Stimulated activated naive B cell treated with anti-CD40 and anti-IgM and Interleukin-4, amounts not matched to agents 10 μg/mL and 1 μg/mL and 100 μg/mL, for 72 hours (primary cell): ENCODE data around the gene SIL1.
"Not testable (repeated sequence)": the region's sequence is repeated elsewhere in the genome, so short reads cannot be mapped to it uniquely, and the experiment has no call there.

Experiments used
- ATAC-seq, 2 donors: fragments of 150-1000 bp; cut with Tn5 transposase; replicated peaks; 2 replicates each; pipeline ENCODE4 v1.10.0; 2021; ENCODE audit warnings: moderate library complexity in 1 of 2
- DNase-seq: peaks from one replicate; pipeline ENCODE4 v3.0.0; 2021
- H3K27ac Mint-ChIP-seq: one replicate; pipeline ENCODE4 v1.8.0; 2022; ENCODE audit warnings: mild to moderate bottlenecking, mixed read lengths
- H3K27me3 Mint-ChIP-seq, 2 donors: one replicate each; pipeline ENCODE4 v1.8.0; 2022; ENCODE audit warnings: mixed read lengths in 2 of 2
- H3K36me3 Mint-ChIP-seq, 2 donors: one replicate each; pipeline ENCODE4 v1.8.0; 2022; ENCODE audit warnings: mixed read lengths in 2 of 2, mild to moderate bottlenecking in 1 of 2
- H3K4me1 Mint-ChIP-seq, 2 donors: one replicate each; pipeline ENCODE4 v1.8.0; 2022; ENCODE audit warnings: mixed read lengths in 2 of 2, mild to moderate bottlenecking in 1 of 2
- H3K4me3 Mint-ChIP-seq, 2 donors: one replicate each; pipeline ENCODE4 v1.8.0; 2022; ENCODE audit warnings: mild to moderate bottlenecking in 2 of 2, mixed read lengths in 2 of 2, moderate library complexity in 1 of 2
- H3K9me3 Mint-ChIP-seq, 2 donors: one replicate each; pipeline ENCODE4 v1.8.0; 2022; ENCODE audit warnings: mixed read lengths in 2 of 2, mild to moderate bottlenecking in 1 of 2

The SIL1 gene

DNA sequence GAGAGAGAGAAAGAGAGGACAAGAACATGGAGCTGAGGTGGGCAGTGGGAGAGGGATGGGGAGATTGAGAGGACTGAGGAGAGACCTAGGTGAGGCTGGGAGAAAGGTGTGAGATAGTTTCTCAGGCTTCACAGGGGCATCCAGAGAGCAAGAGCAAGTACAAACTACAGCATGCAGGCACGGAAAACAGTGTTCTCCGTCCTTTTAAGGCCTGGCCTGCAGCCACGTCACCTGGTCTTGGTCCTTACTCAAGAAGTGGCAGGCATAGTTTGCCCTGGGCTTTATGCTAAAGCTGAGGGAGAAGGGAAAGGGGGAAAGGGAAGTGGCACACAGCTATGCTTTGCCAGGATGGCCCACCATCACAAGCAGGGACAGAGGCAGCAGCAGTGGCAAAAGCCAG is 65.7 kb downstream of the SIL1 start:
- H3K27ac Mint-ChIP-seq: no peak overlapping the region
- ATAC-seq (no peak), DNase-seq (no peak)
- no peak overlapping the region for H3K4me3 Mint-ChIP-seq
- H3K4me1 Mint-ChIP-seq: peaks cover 11 to 29% of the 10 kb centered on the region in 2 donors
- H3K36me3 Mint-ChIP-seq: peaks cover 7 to 11% of the 10 kb centered on the region in 2 donors
- no peaks in the 10 kb centered on the region for H3K9me3 Mint-ChIP-seq
- no peaks in the 10 kb centered on the region for H3K27me3 Mint-ChIP-seq

DNA sequence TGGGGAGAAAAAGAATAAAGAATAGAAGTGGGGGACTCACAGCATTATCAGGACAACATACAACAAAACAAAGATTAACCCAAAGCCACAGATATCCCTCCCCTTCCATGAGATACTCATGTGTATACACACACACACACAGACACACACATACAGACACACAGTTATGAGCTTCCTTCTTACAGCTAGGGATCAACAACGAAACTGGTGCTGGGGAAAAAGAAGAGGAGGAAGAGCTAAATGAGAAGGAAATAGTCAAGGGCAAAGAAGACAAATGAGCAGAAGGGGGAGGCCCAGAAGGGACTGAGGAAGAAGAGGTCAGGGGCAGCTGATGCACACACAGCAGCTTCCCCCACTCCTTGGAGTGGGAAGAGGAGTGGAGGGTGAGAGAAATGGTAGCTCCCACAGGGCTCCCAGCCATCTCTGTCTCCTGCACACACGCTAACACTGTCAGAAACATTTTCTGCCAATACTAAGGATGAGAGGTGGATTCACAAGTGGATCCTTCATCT is 66.2 kb downstream of the SIL1 start:
- DNase-seq (no peak), ATAC-seq (no peak)
- Mint-ChIP-seq H3K27ac (no peak overlapping the region), H3K4me3 (no peak overlapping the region), H3K9me3 (no peaks in the 10 kb centered on the region), H3K27me3 (no peaks in the 10 kb centered on the region), H3K4me1 (peaks cover 11 to 28% of the 10 kb centered on the region in 2 donors), H3K36me3 (peaks cover 7 to 16% of the 10 kb centered on the region in 2 donors)

DNA sequence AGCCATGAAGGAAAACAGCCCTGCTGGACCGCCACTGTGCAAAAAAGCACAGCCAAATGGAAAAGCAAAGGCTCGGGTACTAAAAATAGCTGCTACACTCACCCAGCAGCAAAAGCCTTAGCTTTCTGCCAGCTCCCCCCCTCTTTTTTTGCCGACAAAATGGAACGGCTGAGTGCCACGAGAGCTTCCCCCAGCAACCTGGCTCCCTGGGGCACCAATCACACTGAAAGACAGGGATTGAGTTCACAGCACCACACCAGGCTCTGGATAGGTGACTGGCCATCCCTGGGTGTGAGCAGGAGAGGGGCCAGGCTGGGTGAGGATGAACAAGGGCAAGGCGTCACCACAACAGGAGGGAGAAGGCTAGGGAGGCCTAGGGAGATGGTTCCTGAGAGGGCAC is 66.7 kb downstream of the SIL1 start:
- Mint-ChIP-seq H3K27ac (no peak overlapping the region), H3K9me3 (no peaks in the 10 kb centered on the region), H3K4me3 (no peak overlapping the region), H3K4me1 (peaks cover 11 to 28% of the 10 kb centered on the region in 2 donors), H3K27me3 (no peaks in the 10 kb centered on the region), H3K36me3 (peaks cover 12 to 21% of the 10 kb centered on the region in 2 donors)
- ATAC-seq (no peak), DNase-seq (no peak)

DNA sequence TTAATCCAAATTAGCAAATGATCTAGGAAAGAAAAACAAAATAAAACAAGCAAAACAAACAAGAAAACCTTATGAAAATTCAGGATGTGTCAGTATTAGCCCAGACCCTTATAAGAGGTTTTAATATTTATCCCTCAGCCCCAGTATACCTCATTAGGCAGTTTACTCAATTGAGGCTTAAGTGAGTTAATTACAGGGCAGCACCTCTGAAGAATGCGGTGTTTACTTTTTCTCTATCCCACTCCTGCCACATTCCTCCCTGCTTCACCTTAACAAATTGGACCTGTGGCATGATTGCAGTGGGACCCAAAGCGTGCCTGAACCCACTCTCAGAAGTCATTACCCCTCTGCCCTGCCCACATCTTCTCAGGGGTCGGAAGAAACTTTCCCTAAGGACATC is 67.1 kb downstream of the SIL1 start:
- no peak for ATAC-seq
- no peak overlapping the region for H3K4me3 Mint-ChIP-seq
- H3K27me3 Mint-ChIP-seq: no peaks in the 10 kb centered on the region
- H3K9me3 Mint-ChIP-seq: no peaks in the 10 kb centered on the region
- no peak overlapping the region for H3K27ac Mint-ChIP-seq
- peaks cover 11 to 28% of the 10 kb centered on the region in 2 donors for H3K4me1 Mint-ChIP-seq
- peaks cover 11 to 20% of the 10 kb centered on the region in 2 donors for H3K36me3 Mint-ChIP-seq
- DNase-seq: no peak

DNA sequence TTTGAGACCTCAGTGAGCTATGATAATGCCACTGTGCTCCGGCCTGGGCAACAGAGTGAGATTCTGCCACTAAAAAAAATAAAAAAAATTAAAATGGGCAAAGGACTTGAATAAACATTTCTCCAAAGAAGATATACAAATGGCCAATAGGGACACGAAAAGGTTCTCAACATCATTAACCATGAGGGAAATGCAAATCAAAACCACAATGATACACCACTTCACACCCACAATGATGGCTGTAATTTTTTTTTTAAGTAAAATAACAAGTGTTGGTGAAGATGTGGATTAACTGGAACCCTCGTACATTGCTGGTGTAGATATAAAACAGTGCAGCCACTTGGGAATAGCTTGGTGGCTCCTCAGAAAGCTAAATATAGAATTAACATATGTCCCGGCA is 68.0 kb downstream of the SIL1 start:
- no peak overlapping the region for H3K4me3 Mint-ChIP-seq
- DNase-seq (no peak), ATAC-seq (no peak)
- no peaks in the 10 kb centered on the region for H3K9me3 Mint-ChIP-seq
- H3K27ac Mint-ChIP-seq: no peak overlapping the region
- H3K36me3 Mint-ChIP-seq: peaks cover 10 to 25% of the 10 kb centered on the region in 2 donors
- H3K27me3 Mint-ChIP-seq: no peaks in the 10 kb centered on the region
- peaks cover 11 to 28% of the 10 kb centered on the region in 2 donors for H3K4me1 Mint-ChIP-seq

DNA sequence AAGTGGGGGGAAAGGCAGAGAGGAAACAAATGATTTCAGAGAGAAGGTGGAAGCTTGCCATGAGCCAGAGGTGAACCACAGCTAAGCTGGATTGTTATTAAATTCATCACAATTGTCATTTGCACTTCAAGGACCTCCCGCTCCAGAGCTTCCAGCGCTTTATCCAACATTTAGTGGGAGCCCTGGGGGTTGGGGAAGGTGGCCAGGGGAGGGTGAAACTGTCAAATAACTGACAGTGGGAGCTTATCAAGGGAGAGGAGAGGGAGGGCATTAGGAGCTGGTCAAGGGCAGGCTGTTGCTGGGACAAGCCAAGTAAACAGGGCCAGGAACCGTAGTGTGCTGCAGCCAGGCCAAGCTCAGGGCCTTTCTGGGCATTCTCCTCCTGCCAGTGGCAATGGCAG is 71.5 kb downstream of the SIL1 start:
- peaks cover under 1 to 11% of the 10 kb centered on the region in 2 donors for H3K4me1 Mint-ChIP-seq
- H3K27me3 Mint-ChIP-seq: no peaks in the 10 kb centered on the region
- peaks cover 8 to 38% of the 10 kb centered on the region in 2 donors for H3K36me3 Mint-ChIP-seq
- ATAC-seq: no peak
- no peak for DNase-seq
- no peaks in the 10 kb centered on the region for H3K9me3 Mint-ChIP-seq
- no peak overlapping the region for H3K4me3 Mint-ChIP-seq
- no peak overlapping the region for H3K27ac Mint-ChIP-seq

DNA sequence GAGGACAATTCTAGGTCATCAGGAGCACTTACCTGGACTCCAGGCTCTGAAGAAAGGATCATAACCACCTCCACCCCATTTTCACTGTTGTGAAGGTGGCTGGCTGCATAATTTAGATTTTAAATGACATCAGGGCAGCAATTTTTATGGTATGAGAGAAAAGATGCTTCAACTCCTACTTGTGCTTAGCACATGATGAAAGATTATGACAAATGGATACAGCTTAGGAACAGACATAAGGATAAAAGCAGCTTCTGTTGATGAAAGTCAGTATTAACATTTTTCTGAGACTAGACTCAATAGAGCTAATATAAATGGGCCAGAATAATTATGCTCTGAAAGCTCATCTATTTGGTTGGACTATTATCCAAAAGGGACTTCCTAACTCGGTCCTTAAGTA is 72.2 kb downstream of the SIL1 start:
- Mint-ChIP-seq H3K36me3 (peaks cover 10 to 42% of the 10 kb centered on the region in 2 donors), H3K27me3 (no peaks in the 10 kb centered on the region), H3K4me1 (peaks cover 0 to 4% of the 10 kb centered on the region in 2 donors), H3K9me3 (no peaks in the 10 kb centered on the region), H3K27ac (no peak overlapping the region), H3K4me3 (no peak overlapping the region)
- ATAC-seq (no peak), DNase-seq (no peak)

DNA sequence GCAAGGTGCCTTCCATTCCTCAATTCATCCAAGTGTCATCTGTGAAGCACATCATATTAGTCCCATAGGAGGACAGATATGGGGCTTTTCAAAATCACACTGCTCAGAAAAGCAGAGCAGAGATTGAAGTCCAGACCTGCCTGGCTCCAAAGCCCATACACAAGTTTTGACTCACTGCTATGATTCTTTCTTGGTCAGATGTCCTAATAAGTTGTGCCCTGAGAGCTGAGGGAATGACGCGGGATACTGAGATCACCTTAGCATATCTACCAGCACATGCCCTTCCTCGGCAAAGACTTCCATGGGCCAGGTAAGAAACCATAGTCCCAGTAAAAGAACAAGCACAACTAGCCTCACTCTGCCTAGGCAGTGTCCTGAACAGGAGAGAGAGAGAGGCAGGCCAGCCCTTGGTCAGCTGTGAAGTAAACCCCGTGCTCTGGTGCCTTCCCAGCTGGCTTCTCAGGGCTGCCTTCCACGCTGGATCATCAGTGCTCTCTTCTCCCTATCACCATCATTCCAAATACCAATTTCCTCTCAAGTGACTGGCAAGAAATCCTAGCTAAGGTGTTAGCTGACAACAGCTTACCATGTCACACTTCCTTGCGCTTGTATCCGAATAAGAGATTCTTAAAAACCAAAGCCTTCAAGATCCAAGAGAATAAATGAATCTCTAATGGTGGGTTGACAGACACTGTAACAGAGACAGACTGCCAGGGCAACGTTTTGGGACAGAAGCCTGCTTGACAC is 73.2 kb downstream of the SIL1 start:
- Mint-ChIP-seq H3K4me3 (no peak overlapping the region), H3K4me1 (no peaks in the 10 kb centered on the region), H3K27ac (no peak overlapping the region), H3K9me3 (no peaks in the 10 kb centered on the region), H3K27me3 (no peaks in the 10 kb centered on the region), H3K36me3 (peaks cover 18 to 49% of the 10 kb centered on the region in 2 donors)
- DNase-seq (no peak), ATAC-seq (no peak)

DNA sequence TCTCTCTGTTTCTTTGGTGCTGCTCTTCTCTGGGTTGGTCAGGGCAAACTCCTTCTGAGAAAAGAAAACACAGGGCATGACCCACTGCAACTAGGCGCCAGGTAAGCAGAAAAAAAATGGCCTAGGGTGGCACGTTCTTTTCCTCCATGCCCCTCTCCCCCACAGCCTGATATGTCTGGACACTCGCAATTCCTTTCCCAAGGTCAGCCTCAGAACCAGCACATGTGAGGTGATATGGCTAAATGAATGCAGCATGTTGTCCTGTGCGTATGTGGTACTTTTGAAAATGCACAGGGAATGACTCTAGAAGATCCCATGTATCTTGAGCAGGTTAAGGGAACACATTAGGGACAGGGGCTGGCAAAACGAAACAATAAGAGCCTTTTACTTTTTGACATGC is 77.0 kb downstream of the SIL1 start:
- H3K27me3 Mint-ChIP-seq: no peaks in the 10 kb centered on the region
- H3K9me3 Mint-ChIP-seq: no peaks in the 10 kb centered on the region
- no peak overlapping the region for H3K27ac Mint-ChIP-seq
- ATAC-seq: no peak
- H3K4me1 Mint-ChIP-seq: no peaks in the 10 kb centered on the region
- H3K36me3 Mint-ChIP-seq: peaks cover 32 to 51% of the 10 kb centered on the region in 2 donors
- no peak overlapping the region for H3K4me3 Mint-ChIP-seq
- DNase-seq: no peak

DNA sequence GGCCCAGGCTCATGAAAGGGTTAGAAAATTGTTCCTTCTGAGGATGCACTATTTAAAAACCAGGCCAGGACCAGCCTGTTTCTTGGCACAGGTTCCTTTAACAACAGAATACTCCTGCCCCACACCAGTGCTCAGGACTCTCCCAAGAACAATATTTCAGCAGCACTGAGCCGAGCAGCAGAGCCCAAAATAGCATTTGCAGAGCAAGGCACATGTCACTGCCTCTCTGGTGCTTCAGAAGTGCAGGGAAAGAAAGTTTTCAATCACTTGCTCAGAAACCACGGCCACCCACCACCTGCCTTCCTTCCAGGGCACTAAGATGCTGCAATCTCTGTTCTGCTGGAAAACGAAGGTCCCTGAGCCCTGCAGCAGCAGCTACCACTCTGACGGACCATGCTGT is 77.6 kb downstream of the SIL1 start:
- Mint-ChIP-seq H3K4me3 (no peak overlapping the region), H3K9me3 (no peaks in the 10 kb centered on the region), H3K27ac (no peak overlapping the region), H3K4me1 (no peaks in the 10 kb centered on the region), H3K27me3 (no peaks in the 10 kb centered on the region), H3K36me3 (peaks cover 36 to 53% of the 10 kb centered on the region in 2 donors)
- no peak for ATAC-seq
- DNase-seq: no peak

DNA sequence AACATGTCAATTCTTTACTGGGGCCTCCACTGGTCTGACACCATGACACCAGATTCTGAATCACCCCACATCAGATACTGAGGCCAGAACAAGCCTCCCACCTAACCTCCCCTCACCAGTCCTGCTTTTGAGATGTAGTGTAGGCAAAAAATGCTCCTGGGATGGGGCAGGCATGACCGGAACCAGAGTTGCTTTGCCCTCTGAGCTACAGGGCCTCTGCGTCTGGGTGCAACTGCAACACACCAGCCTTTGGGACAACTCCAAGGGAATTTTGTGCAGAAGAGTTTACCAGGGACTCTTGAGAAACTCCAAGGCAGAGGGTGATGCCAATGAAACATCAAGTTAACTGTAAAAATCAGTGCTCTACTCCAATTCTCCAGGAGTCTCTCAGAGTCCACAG is 79.4 kb downstream of the SIL1 start:
- no peak for DNase-seq
- Mint-ChIP-seq H3K36me3 (peaks cover 36 to 52% of the 10 kb centered on the region in 2 donors), H3K27me3 (no peaks in the 10 kb centered on the region), H3K27ac (no peak overlapping the region), H3K4me3 (no peak overlapping the region), H3K9me3 (no peaks in the 10 kb centered on the region), H3K4me1 (peaks cover 2 to 8% of the 10 kb centered on the region in 2 donors)
- no peak for ATAC-seq

DNA sequence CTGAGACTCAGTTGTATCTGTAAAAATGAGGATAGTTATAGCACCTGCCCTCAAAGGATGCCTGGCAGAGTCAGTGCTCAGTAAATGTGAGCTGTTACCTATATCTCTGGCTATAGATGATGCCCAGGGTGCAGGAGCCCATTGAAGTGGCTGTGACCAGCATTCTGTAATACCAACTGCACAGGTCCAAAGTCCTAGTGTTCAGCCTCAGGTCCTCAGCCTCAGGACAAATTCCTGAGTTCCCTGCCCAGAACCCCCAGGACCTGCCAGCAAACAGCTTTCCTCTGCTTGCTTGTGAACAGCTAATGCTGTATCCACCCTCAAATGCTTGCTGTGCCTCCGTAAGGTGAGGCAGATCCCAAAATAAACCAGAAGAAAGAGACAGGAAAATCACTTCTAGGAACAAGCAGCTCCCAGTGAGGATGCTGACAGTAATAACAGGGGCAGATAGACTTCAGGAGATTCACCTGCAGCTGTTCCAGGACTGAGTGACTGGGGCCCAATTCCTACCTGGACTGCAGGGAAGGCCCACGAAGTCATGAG is 80.8 kb downstream of the SIL1 start:
- no peaks in the 10 kb centered on the region for H3K27me3 Mint-ChIP-seq
- peaks cover 4 to 5% of the 10 kb centered on the region in 2 donors for H3K9me3 Mint-ChIP-seq
- ATAC-seq (no peak), DNase-seq (no peak)
- H3K4me1 Mint-ChIP-seq: peaks cover 2 to 8% of the 10 kb centered on the region in 2 donors
- H3K27ac Mint-ChIP-seq: no peak overlapping the region
- no peak overlapping the region for H3K4me3 Mint-ChIP-seq
- H3K36me3 Mint-ChIP-seq: peaks cover 42 to 56% of the 10 kb centered on the region in 2 donors

DNA sequence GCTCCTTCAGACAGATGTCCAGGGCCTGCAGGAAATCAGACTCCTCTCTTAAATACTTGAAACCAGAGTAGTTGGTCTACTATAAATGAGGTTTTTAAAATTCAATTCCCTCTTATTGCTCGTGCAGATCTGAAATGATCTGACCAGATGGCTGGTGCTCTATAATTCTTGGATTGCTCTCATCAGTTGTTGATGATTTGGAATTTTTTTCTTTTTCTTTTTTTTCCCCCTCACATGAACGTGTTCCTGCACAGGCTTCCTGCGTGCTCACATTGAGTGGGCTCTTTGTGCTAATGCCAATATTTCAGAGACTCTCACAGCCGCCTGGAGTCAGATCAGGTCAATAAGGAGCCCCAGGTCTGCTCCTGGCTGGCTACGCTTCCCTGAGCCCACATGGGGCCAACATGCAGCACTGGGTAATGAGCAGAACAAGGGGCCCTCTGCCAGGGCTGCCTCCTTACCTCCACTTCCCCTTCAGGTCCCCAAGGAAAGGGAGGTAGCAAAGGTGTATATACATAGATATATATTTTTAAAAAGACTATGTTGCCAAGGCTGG is 82.0 kb downstream of the SIL1 start:
- Mint-ChIP-seq H3K4me3 (no peak overlapping the region), H3K9me3 (peaks cover 4 to 5% of the 10 kb centered on the region in 2 donors), H3K36me3 (peaks cover 52 to 58% of the 10 kb centered on the region in 2 donors), H3K4me1 (peaks cover 2 to 8% of the 10 kb centered on the region in 2 donors), H3K27ac (no peak overlapping the region), H3K27me3 (no peaks in the 10 kb centered on the region)
- ATAC-seq (no peak), DNase-seq (no peak)

DNA sequence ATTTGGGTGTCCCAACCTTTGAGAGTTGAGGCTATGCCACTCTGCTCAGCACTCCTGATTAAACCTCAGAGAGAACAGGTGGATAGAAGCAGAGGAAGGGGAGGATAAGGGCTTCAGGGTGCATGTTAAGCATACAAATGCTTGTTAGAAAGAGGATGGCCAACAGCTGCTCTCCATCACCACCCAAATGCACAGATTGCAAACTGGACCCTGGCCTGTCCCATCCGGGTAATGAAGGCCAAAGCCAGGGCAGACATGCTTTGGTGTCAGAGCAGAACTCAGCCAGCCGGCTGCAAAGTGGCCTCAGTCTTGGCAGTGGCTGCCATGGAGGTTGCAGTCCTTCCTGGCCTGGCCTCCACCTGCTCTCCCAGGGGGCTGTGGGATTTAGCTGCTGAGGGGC is 84.3 kb downstream of the SIL1 start:
- H3K4me1 Mint-ChIP-seq: peaks cover 6 to 8% of the 10 kb centered on the region in 2 donors
- no peak overlapping the region for H3K4me3 Mint-ChIP-seq
- H3K27me3 Mint-ChIP-seq: no peaks in the 10 kb centered on the region
- ATAC-seq (no peak), DNase-seq (no peak)
- H3K9me3 Mint-ChIP-seq: peaks cover 4 to 5% of the 10 kb centered on the region in 2 donors
- H3K36me3 Mint-ChIP-seq: peaks cover 38 to 51% of the 10 kb centered on the region in 2 donors
- no peak overlapping the region for H3K27ac Mint-ChIP-seq

DNA sequence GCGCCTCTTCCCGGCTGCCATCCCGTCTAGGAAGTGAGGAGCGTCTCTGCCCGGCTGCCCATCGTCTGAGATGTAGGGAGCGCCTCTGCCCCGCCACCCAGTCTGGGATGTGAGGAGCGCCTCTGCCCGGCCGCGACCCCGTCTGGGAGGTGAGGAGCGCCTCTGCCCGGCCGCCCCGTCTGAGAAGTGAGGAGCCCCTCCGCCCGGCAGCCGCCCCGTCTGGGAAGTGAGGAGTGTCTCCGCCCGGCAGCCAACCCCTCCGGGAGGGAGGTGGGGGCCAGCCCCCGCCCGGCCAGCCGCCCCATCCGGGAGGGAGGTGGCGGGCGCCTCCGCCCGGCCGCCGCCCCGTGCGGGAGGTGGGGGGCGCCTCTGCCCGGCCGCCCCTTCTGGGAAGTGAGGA is 85.8 kb downstream of the SIL1 start:
- DNase-seq, H3K4me1 Mint-ChIP-seq, H3K4me3 Mint-ChIP-seq, ATAC-seq, H3K9me3 Mint-ChIP-seq, H3K27ac Mint-ChIP-seq, H3K27me3 Mint-ChIP-seq: not testable (repeated sequence)
- H3K36me3 Mint-ChIP-seq: peaks cover 26 to 43% of the 10 kb centered on the region in 2 donors
